ENCODE measurements around the gene FLT1.

The FLT1 gene

DNA sequence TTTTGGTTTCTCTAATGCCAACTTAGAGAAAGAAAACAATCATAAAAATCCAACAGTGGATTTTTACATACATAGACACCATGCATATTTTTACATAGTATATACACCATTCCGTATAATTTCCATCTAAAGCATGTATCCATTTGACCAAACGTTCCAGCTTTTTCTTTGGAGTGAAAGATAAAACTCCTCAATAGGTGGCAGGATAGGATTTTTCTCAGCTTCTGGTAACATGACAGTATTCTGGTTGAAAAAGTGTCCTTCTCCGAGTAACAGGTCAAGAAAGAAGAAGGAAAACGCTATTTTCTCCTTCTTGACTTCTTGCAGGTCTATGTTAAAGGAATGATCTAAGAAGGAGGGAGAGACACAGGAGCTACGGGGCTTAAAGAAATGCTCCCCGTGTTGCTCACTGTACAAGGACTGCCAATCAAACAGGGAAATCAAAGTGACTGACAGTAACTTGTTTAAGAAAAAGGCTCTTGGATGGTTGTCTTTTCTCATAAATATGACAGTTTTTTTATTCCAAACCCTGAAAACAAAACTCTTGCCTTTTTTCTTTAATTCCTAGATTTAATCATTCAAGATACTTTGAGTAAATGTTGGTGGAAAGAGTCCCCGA is 11.5 kb downstream of the FLT1 start:
- H3K9me3 ChIP-seq (ENCODE audit: control insufficient read depth in 1 of 2, low read length in 2 of 2) = no peaks in the 10 kb centered on the region
- H3K27ac ChIP-seq (ENCODE audit: low read length) = no peak overlapping the region
- H3K4me1 ChIP-seq (ENCODE audit: control insufficient read depth in 1 of 2, insufficient read depth in 2 of 2, low read length in 2 of 2) = no peaks in the 10 kb centered on the region
- H3K36me3 ChIP-seq (ENCODE audit: control insufficient read depth in 1 of 2, insufficient read depth in 2 of 2, low read length in 2 of 2) = no peaks in the 10 kb centered on the region
- H3K4me3 ChIP-seq (ENCODE audit: low read depth in 1 of 2, low read length in 2 of 2) = no peak overlapping the region
- H3K27me3 ChIP-seq (ENCODE audit: low read depth, low read length) = no peaks in the 10 kb centered on the region

DNA sequence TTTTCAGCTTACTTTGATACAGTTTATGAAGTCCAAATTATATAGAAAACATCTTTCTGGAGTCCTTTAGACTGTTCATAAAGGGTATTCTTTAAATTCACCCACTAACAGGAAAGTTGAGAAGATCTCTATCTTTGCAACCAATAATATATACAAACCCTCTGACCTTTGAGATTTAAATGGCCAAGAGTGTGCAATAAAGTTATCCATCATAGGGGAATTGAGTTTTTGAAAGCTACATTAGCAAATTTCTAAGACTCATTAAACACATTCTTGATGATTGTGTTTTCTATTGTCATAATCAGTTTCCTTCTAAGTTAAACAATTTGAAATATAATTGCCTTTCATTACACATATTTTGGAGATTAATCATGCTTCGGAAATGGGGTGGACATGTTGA is 15.9 kb downstream of the FLT1 start:
- Histone ChIP-seq H3K9me3 (ENCODE audit: control insufficient read depth in 1 of 2, low read length in 2 of 2) (no peaks in the 10 kb centered on the region), H3K27ac (ENCODE audit: low read length) (no peak overlapping the region), H3K4me3 (ENCODE audit: low read depth in 1 of 2, low read length in 2 of 2) (no peak overlapping the region), H3K36me3 (ENCODE audit: control insufficient read depth in 1 of 2, insufficient read depth in 2 of 2, low read length in 2 of 2) (no peaks in the 10 kb centered on the region), H3K27me3 (ENCODE audit: low read depth, low read length) (no peaks in the 10 kb centered on the region), H3K4me1 (ENCODE audit: control insufficient read depth in 1 of 2, insufficient read depth in 2 of 2, low read length in 2 of 2) (no peaks in the 10 kb centered on the region)

- Histone ChIP-seq H3K27ac (ENCODE audit: low read length) (no peak overlapping the region), H3K4me1 (ENCODE audit: control insufficient read depth in 1 of 2, insufficient read depth in 2 of 2, low read length in 2 of 2) (no peaks in the 10 kb centered on the region), H3K36me3 (ENCODE audit: control insufficient read depth in 1 of 2, insufficient read depth in 2 of 2, low read length in 2 of 2) (no peaks in the 10 kb centered on the region)
These were observed 16.8 kb downstream of the FLT1 start for GRCh38 chr13:28478127-28478526.

GRCh38 chr13:28477709-28477973 is 17.3 kb downstream of the FLT1 start:
- Histone ChIP-seq H3K4me3 (ENCODE audit: low read depth in 1 of 2, low read length in 2 of 2) (no peak overlapping the region), H3K27me3 (ENCODE audit: low read depth, low read length) (no peaks in the 10 kb centered on the region), H3K9me3 (ENCODE audit: control insufficient read depth in 1 of 2, low read length in 2 of 2) (no peaks in the 10 kb centered on the region)

More at GRCh38 chr13:28478127-28478526, 16.8 kb downstream of the FLT1 start:
- no peaks in the 10 kb centered on the region for H3K27me3 ChIP-seq (ENCODE audit: low read depth, low read length)
- H3K9me3 ChIP-seq (ENCODE audit: control insufficient read depth in 1 of 2, low read length in 2 of 2) = no peaks in the 10 kb centered on the region
- H3K4me3 ChIP-seq (ENCODE audit: low read depth in 1 of 2, low read length in 2 of 2) = no peak overlapping the region

DNA sequence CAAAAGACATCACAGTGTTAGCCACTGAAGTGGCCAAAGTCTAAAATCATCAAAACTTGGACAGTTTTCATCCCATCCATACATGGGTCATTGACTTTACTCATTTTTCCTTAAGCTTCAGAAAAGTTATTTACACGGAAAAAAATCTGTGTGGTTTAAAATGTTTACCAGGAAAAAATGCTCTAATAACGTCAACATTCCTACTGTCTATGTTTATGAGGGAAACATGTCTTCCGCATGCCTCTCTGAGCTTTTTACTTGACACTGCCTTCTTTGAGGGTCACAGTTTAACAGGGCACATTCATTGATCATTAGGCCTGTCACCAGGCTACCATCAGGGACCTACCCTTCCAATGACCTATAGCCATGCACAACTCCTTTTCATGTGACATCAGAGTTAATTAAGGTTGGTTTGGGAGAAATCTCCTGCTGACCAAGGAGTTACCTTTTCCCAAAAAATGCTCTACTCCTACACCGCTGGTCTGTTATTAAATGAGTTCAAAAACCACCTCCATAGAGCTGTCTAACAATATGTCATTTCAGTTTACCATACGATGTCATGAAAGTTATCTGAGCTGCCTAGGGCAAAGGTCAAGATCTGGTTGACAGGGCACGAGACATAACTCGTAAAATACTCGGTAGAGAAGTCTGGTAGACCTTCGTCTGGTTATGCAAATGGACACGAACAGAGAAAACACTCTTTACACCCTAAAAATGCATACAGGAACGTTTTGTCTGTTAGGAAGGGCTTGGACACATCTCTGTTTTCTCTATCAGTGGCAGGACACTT is 17.8 kb downstream of the FLT1 start:
- no peaks in the 10 kb centered on the region for H3K4me1 ChIP-seq (ENCODE audit: control insufficient read depth in 1 of 2, insufficient read depth in 2 of 2, low read length in 2 of 2)
- no peaks in the 10 kb centered on the region for H3K36me3 ChIP-seq (ENCODE audit: control insufficient read depth in 1 of 2, insufficient read depth in 2 of 2, low read length in 2 of 2)
- no peaks in the 10 kb centered on the region for H3K9me3 ChIP-seq (ENCODE audit: control insufficient read depth in 1 of 2, low read length in 2 of 2)

More at GRCh38 chr13:28477709-28477973, 17.3 kb downstream of the FLT1 start:
- Histone ChIP-seq H3K27ac (ENCODE audit: low read length) (no peak overlapping the region), H3K36me3 (ENCODE audit: control insufficient read depth in 1 of 2, insufficient read depth in 2 of 2, low read length in 2 of 2) (no peaks in the 10 kb centered on the region), H3K4me1 (ENCODE audit: control insufficient read depth in 1 of 2, insufficient read depth in 2 of 2, low read length in 2 of 2) (no peaks in the 10 kb centered on the region)

GRCh38 chr13:28475916-28476725 is 18.8 kb downstream of the FLT1 start:
- Histone ChIP-seq H3K27me3 (ENCODE audit: low read depth, low read length) (no peaks in the 10 kb centered on the region), H3K4me3 (ENCODE audit: low read depth in 1 of 2, low read length in 2 of 2) (no peak overlapping the region), H3K9me3 (ENCODE audit: control insufficient read depth in 1 of 2, low read length in 2 of 2) (no peaks in the 10 kb centered on the region), H3K36me3 (ENCODE audit: control insufficient read depth in 1 of 2, insufficient read depth in 2 of 2, low read length in 2 of 2) (no peaks in the 10 kb centered on the region), H3K27ac (ENCODE audit: low read length) (no peak overlapping the region), H3K4me1 (ENCODE audit: control insufficient read depth in 1 of 2, insufficient read depth in 2 of 2, low read length in 2 of 2) (no peaks in the 10 kb centered on the region)

More for the DNA sequence above, 17.8 kb downstream of the FLT1 start:
- H3K27ac ChIP-seq (ENCODE audit: low read length) = no peak overlapping the region
- H3K27me3 ChIP-seq (ENCODE audit: low read depth, low read length) = no peaks in the 10 kb centered on the region
- no peak overlapping the region for H3K4me3 ChIP-seq (ENCODE audit: low read depth in 1 of 2, low read length in 2 of 2)

DNA sequence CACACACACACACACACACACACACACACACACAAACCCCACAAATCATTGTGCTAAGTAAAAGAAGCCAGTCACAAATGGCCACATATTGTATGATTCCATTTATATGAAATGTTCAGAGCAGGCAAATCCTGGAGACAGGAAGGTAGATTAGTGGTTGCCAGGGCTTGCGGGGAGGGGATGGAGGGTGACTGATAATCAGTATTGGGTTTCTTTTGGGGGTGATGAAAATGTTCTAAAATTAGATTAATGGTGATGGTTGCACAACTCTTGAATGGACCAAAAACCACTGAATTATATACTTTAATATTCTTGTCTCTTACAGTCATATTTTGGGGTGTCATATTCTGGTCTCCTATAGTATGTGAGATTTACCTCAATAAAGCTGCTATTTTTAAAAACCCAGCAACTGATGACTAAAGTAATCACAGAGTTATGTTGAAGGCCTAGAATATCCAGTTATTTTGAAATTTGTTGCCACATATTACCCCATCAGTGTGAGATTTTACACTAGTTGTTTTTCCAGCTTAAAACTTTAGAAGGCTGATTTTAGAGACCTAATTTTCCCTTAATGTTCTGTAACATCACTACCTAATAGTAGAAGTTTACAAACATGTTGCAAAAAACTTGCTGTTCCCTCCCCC is 20.3 kb downstream of the FLT1 start:
- H3K36me3 ChIP-seq (ENCODE audit: control insufficient read depth in 1 of 2, insufficient read depth in 2 of 2, low read length in 2 of 2) = no peaks in the 10 kb centered on the region
- H3K4me1 ChIP-seq (ENCODE audit: control insufficient read depth in 1 of 2, insufficient read depth in 2 of 2, low read length in 2 of 2) = no peaks in the 10 kb centered on the region
- H3K27me3 ChIP-seq (ENCODE audit: low read depth, low read length) = no peaks in the 10 kb centered on the region
- H3K9me3 ChIP-seq (ENCODE audit: control insufficient read depth in 1 of 2, low read length in 2 of 2) = no peaks in the 10 kb centered on the region
- H3K27ac ChIP-seq (ENCODE audit: low read length) = no peak overlapping the region
- H3K4me3 ChIP-seq (ENCODE audit: low read depth in 1 of 2, low read length in 2 of 2) = no peak overlapping the region

DNA sequence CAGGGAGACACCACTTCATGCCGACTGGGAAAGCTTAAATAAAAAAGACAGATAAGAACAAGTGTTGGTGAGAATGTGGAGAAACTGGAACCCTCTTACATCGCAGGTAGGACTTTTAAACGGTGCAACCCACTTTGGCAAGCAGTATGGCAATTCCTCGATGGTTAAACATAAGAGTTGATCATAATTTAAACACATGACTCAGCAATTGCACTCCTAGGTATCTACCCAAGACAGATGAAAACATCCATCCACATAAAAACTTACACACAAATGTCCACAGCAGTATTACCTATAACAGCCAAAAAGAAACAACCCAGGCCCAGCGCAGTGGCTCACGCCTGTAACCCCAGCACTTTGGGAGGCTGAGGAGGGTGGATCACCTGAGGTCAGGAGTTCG is 21.9 kb downstream of the FLT1 start:
- Histone ChIP-seq H3K4me3 (ENCODE audit: low read depth in 1 of 2, low read length in 2 of 2) (no peak overlapping the region), H3K4me1 (ENCODE audit: control insufficient read depth in 1 of 2, insufficient read depth in 2 of 2, low read length in 2 of 2) (no peaks in the 10 kb centered on the region)

DNA sequence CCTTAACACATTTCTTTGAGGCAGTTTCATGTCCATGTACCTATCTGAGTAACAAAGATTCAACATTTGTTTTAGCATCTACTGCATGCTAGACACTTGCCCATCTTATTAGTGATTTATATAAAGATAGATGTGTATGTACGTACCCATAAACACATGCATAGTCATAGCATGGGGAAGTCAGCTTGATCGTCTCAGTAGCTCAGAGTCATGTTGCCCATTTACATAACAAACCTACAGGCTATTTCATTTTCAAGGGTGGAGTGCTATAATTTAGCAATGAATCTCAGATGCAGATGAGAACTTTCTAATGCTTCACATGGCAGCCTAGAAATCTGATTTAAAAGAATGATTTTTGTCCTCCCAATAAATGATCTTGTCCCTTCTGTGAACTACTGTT is 23.5 kb downstream of the FLT1 start:
- Histone ChIP-seq H3K27me3 (ENCODE audit: low read depth, low read length) (no peaks in the 10 kb centered on the region), H3K9me3 (ENCODE audit: control insufficient read depth in 1 of 2, low read length in 2 of 2) (no peaks in the 10 kb centered on the region), H3K4me1 (ENCODE audit: control insufficient read depth in 1 of 2, insufficient read depth in 2 of 2, low read length in 2 of 2) (peaks cover 0 to 5% of the 10 kb centered on the region in 2 donors), H3K27ac (ENCODE audit: low read length) (no peak overlapping the region), H3K4me3 (ENCODE audit: low read depth in 1 of 2, low read length in 2 of 2) (no peak overlapping the region), H3K36me3 (ENCODE audit: control insufficient read depth in 1 of 2, insufficient read depth in 2 of 2, low read length in 2 of 2) (no peaks in the 10 kb centered on the region)

More for the DNA sequence above, 21.9 kb downstream of the FLT1 start:
- Histone ChIP-seq H3K36me3 (ENCODE audit: control insufficient read depth in 1 of 2, insufficient read depth in 2 of 2, low read length in 2 of 2) (no peaks in the 10 kb centered on the region), H3K27ac (ENCODE audit: low read length) (no peak overlapping the region), H3K9me3 (ENCODE audit: control insufficient read depth in 1 of 2, low read length in 2 of 2) (no peaks in the 10 kb centered on the region), H3K27me3 (ENCODE audit: low read depth, low read length) (no peaks in the 10 kb centered on the region)

DNA sequence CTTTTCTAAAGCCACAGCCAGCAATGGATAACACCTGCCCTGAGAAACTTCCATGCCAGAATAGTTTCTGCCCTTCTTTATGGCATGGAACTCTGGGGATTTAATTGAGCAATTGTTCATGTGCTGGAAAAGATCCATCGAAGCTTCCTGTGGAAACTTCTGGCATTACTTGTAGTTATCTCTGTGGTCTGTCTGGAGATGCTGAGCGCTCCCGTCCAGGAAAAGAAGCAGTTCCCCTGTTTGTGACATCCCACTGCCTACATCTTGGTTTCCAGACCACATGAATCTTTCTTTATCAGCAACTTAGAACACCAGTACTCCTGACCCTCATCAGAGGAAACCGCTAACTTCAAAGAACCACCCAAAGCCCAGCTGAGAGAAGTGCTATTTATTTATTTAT is 24.6 kb downstream of the FLT1 start:
- no peaks in the 10 kb centered on the region for H3K36me3 ChIP-seq (ENCODE audit: control insufficient read depth in 1 of 2, insufficient read depth in 2 of 2, low read length in 2 of 2)
- no peak overlapping the region for H3K27ac ChIP-seq (ENCODE audit: low read length)
- no peaks in the 10 kb centered on the region for H3K27me3 ChIP-seq (ENCODE audit: low read depth, low read length)
- H3K9me3 ChIP-seq (ENCODE audit: control insufficient read depth in 1 of 2, low read length in 2 of 2) = no peaks in the 10 kb centered on the region
- peaks cover 0 to 5% of the 10 kb centered on the region in 2 donors for H3K4me1 ChIP-seq (ENCODE audit: control insufficient read depth in 1 of 2, insufficient read depth in 2 of 2, low read length in 2 of 2)
- no peak overlapping the region for H3K4me3 ChIP-seq (ENCODE audit: low read depth in 1 of 2, low read length in 2 of 2)

DNA sequence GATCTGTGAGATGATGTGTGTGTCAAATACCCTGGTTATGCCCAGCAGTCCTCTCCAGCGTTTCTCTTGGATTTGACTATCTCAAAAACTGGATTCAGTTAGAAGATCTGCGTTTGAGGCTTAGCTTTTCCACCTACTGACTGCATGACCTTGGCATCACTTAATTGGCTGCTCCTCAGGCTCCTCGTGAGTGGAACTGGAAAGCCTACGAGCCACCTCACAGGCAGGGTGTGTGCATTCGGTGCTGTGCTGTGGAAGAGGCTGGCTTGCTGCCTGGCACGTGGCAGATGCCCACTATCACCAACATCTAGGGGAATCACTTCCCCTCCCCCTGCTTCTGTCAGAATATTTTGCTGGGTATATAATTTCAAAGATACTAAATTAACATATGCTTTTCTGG is 25.6 kb downstream of the FLT1 start:
- H3K9me3 ChIP-seq (ENCODE audit: control insufficient read depth in 1 of 2, low read length in 2 of 2) = no peaks in the 10 kb centered on the region
- peaks cover 0 to 5% of the 10 kb centered on the region in 2 donors for H3K4me1 ChIP-seq (ENCODE audit: control insufficient read depth in 1 of 2, insufficient read depth in 2 of 2, low read length in 2 of 2)
- no peaks in the 10 kb centered on the region for H3K27me3 ChIP-seq (ENCODE audit: low read depth, low read length)
- no peak overlapping the region for H3K27ac ChIP-seq (ENCODE audit: low read length)
- H3K36me3 ChIP-seq (ENCODE audit: control insufficient read depth in 1 of 2, insufficient read depth in 2 of 2, low read length in 2 of 2) = no peaks in the 10 kb centered on the region
- H3K4me3 ChIP-seq (ENCODE audit: low read depth in 1 of 2, low read length in 2 of 2) = no peak overlapping the region
